Measurements from ENCODE around the gene PARD3.
"Not testable (repeated sequence)": the region's sequence is repeated elsewhere in the genome, so short reads cannot be mapped to it uniquely, and the experiment has no call there.

Gene PARD3

GRCh38 chr10:34273340-34273739 lies 541.8 kb downstream of the PARD3 start:
- no peak overlapping the region for H3K4me2 ChIP-seq (ENCODE audit: low read length)
- no peaks in the 10 kb centered on the region for H3K36me3 ChIP-seq (ENCODE audit: control insufficient read depth, low read length)
- H3K27me3 ChIP-seq (ENCODE audit: control insufficient read depth, low read length), result no peaks in the 10 kb centered on the region
- H3K9me3 ChIP-seq (ENCODE audit: control insufficient read depth, insufficient read depth, low read length), result no peaks in the 10 kb centered on the region
- no peak overlapping the region for H3K4me3 ChIP-seq (ENCODE audit: low read length)
- TF ChIP-seq EZH2phosphoT487 (IDR thresholded peaks at IDR 0.05; ENCODE audit: borderline replicate concordance, low read length) (no peak), CTCF (IDR thresholded peaks at IDR 0.05; ENCODE audit: low read depth, low read length, poor library complexity, severe bottlenecking) (no peak)
- H3K27ac ChIP-seq (ENCODE audit: low read depth, low read length), result no peak overlapping the region
- no peaks in the 10 kb centered on the region for H3K9me2 ChIP-seq (replicated peaks; ENCODE audit: control insufficient read depth, low read length)
- no peaks in the 10 kb centered on the region for H3K79me2 ChIP-seq (ENCODE audit: control insufficient read depth, low read length)
- H4K20me1 ChIP-seq (ENCODE audit: control insufficient read depth, insufficient read depth, low read depth, low read length), result no peaks in the 10 kb centered on the region
- no peaks in the 10 kb centered on the region for H3F3A ChIP-seq (ENCODE audit: control insufficient read depth, insufficient read depth)
- H3K4me1 ChIP-seq (ENCODE audit: control insufficient read depth, low read length), result no peaks in the 10 kb centered on the region

GRCh38 chr10:34272316-34272715 lies 542.8 kb downstream of the PARD3 start:
- H3K4me3 ChIP-seq (ENCODE audit: low read length), result no peak overlapping the region
- no peaks in the 10 kb centered on the region for H3K79me2 ChIP-seq (ENCODE audit: control insufficient read depth, low read length)
- no peaks in the 10 kb centered on the region for H3K4me1 ChIP-seq (ENCODE audit: control insufficient read depth, low read length)
- H3K27me3 ChIP-seq (ENCODE audit: control insufficient read depth, low read length), result no peaks in the 10 kb centered on the region
- H3F3A ChIP-seq (ENCODE audit: control insufficient read depth, insufficient read depth), result no peaks in the 10 kb centered on the region
- no peaks in the 10 kb centered on the region for H3K9me3 ChIP-seq (ENCODE audit: control insufficient read depth, insufficient read depth, low read length)
- H3K36me3 ChIP-seq (ENCODE audit: control insufficient read depth, low read length), result no peaks in the 10 kb centered on the region
- no peaks in the 10 kb centered on the region for H4K20me1 ChIP-seq (ENCODE audit: control insufficient read depth, insufficient read depth, low read depth, low read length)
- H3K4me2 ChIP-seq (ENCODE audit: low read length), result no peak overlapping the region
- no peaks in the 10 kb centered on the region for H3K9me2 ChIP-seq (replicated peaks; ENCODE audit: control insufficient read depth, low read length)
- TF ChIP-seq EZH2phosphoT487 (IDR thresholded peaks at IDR 0.05; ENCODE audit: borderline replicate concordance, low read length) (no peak), CTCF (IDR thresholded peaks at IDR 0.05; ENCODE audit: low read depth, low read length, poor library complexity, severe bottlenecking) (no peak)
- no peak overlapping the region for H3K27ac ChIP-seq (ENCODE audit: low read depth, low read length)

- H3K36me3 ChIP-seq (ENCODE audit: control insufficient read depth, low read length); H3K4me1 ChIP-seq (ENCODE audit: control insufficient read depth, low read length); H3K79me2 ChIP-seq (ENCODE audit: control insufficient read depth, low read length); H3K27ac ChIP-seq (ENCODE audit: low read depth, low read length); H3K27me3 ChIP-seq (ENCODE audit: control insufficient read depth, low read length); H3K9me2 ChIP-seq (replicated peaks; ENCODE audit: control insufficient read depth, low read length); H3K4me2 ChIP-seq (ENCODE audit: low read length); H3K4me3 ChIP-seq (ENCODE audit: low read length); H3F3A ChIP-seq (ENCODE audit: control insufficient read depth, insufficient read depth); H3K9me3 ChIP-seq (ENCODE audit: control insufficient read depth, insufficient read depth, low read length); H4K20me1 ChIP-seq (ENCODE audit: control insufficient read depth, insufficient read depth, low read depth, low read length): not testable (repeated sequence)
Observed at GRCh38 chr10:34268410-34268809, 546.7 kb downstream of the PARD3 start.

GRCh38 chr10:34262985-34263384 lies 552.1 kb downstream of the PARD3 start:
- no peak overlapping the region for H3K4me3 ChIP-seq (ENCODE audit: low read length)
- no peaks in the 10 kb centered on the region for H3K36me3 ChIP-seq (ENCODE audit: control insufficient read depth, low read length)
- H3K27ac ChIP-seq (ENCODE audit: low read depth, low read length), result no peak overlapping the region
- no peaks in the 10 kb centered on the region for H3K4me1 ChIP-seq (ENCODE audit: control insufficient read depth, low read length)
- no peaks in the 10 kb centered on the region for H3F3A ChIP-seq (ENCODE audit: control insufficient read depth, insufficient read depth)
- H3K79me2 ChIP-seq (ENCODE audit: control insufficient read depth, low read length), result no peaks in the 10 kb centered on the region
- no peaks in the 10 kb centered on the region for H4K20me1 ChIP-seq (ENCODE audit: control insufficient read depth, insufficient read depth, low read depth, low read length)
- no peaks in the 10 kb centered on the region for H3K9me2 ChIP-seq (replicated peaks; ENCODE audit: control insufficient read depth, low read length)
- no peaks in the 10 kb centered on the region for H3K27me3 ChIP-seq (ENCODE audit: control insufficient read depth, low read length)
- no peak overlapping the region for H3K4me2 ChIP-seq (ENCODE audit: low read length)
- no peak for TF ChIP-seq EZH2phosphoT487 (IDR thresholded peaks at IDR 0.05; ENCODE audit: borderline replicate concordance, low read length)
- TF ChIP-seq CTCF (IDR thresholded peaks at IDR 0.05; ENCODE audit: low read depth, low read length, poor library complexity, severe bottlenecking), result no peak
- H3K9me3 ChIP-seq (ENCODE audit: control insufficient read depth, insufficient read depth, low read length), result no peaks in the 10 kb centered on the region
